HepG2 (cell line): ENCODE measurements around the gene SCAMP3. TPM values are rescaled to one million over a fixed set of nuclear protein-coding genes. Genes with fewer than 3 reads are reported as not detected.

Source experiments
- ATAC-seq: fragments of 200-7000 bp; cut with Tn5 transposase; 3 replicates; pipeline ENCODE4 v1.9.1; 2020; ENCODE audit warnings: mild to moderate bottlenecking, moderate library complexity
- BruUV-seq: library from RNA; stranded (reverse); fragments of 400-500 nt; replicated peaks from 2 replicates; lab custom pipeline; 2021; lab: Mats Ljungman, UMichigan
- CTCF ChIA-PET: fragments of 300-600 bp; formaldehyde crosslinking; extraction: SDS; loops from one replicate; lab custom pipeline; 2021; ENCODE audit warnings: low total read pairs, inconsistent platforms, low intra/inter-chr PET ratio; lab: Yijun Ruan, JAX
- POLR2A ChIA-PET: fragments of 350-600 bp; sonication (Branson Sonifier 250); formaldehyde crosslinking; loops from one replicate; lab custom pipeline; 2020; ENCODE audit warnings: antibody characterized with exemption, inconsistent platforms; lab: Yijun Ruan, JAX
- DNase-seq: peaks from one replicate; pipeline ENCODE4 v3.0.0-alpha.2; 2015; ENCODE audit warnings: low spot score
- FAIRE-seq: peaks from 3 replicates; lab custom pipeline; 2011; peaks lifted over from hg19 to GRCh38; lab: Jason Lieb, UNC
- H2AFZ ChIP-seq: one replicate; pipeline ENCODE4 v1.6.1; 2011; ENCODE audit warnings: low read length, inconsistent platforms
- H3K27ac ChIP-seq: fragments of 300-600 bp; 3 replicates; pipeline ENCODE4 v1.8.0; 2011; ENCODE audit warnings: mixed run types, mild to moderate bottlenecking, mixed read lengths, low read length, inconsistent platforms; ENCODE audit not compliant: insufficient read depth; ENCODE audit errors: extremely low read length
- H3K27me3 ChIP-seq, 2 experiments: fragments of 200-600 bp in 1 of 2; 2 replicates in 1 of 2; 3 replicates in 1 of 2; pipeline versions ENCODE4 v1.6.0 to v1.8.0; 2011; ENCODE audit warnings: low read length in 2 of 2, mild to moderate bottlenecking in 2 of 2, moderate library complexity in 2 of 2, inconsistent platforms in 1 of 2; ENCODE audit not compliant: insufficient read depth in 2 of 2, control insufficient read depth in 1 of 2
- H3K36me3 ChIP-seq, 2 experiments: fragments of 200-600 bp in 1 of 2; replicated peaks in 1 of 2; 2 replicates in 1 of 2; 3 replicates in 1 of 2; pipeline versions ENCODE4 v1.5.1 to v1.8.0; 2011; ENCODE audit warnings: low read length in 2 of 2, inconsistent platforms in 1 of 2; ENCODE audit not compliant: insufficient read depth in 2 of 2, control insufficient read depth in 1 of 2
- H3K4me1 ChIP-seq: 2 replicates; pipeline ENCODE4 v1.5.1; 2012; ENCODE audit warnings: low read length, inconsistent platforms; ENCODE audit not compliant: insufficient read depth
- H3K4me2 ChIP-seq: 2 replicates; pipeline ENCODE4 v1.6.0; 2011; ENCODE audit warnings: low read depth, low read length, inconsistent platforms
- H3K4me3 ChIP-seq, 3 experiments: fragments of 200-600 bp in 1 of 3; sonication (generic), shearing (Covaris generic) in 1 of 3; replicated peaks in 1 of 3; 2 replicates each; pipeline ENCODE4 v1.5.1; 2011 to 2016; ENCODE audit warnings: low read length in 3 of 3, inconsistent platforms in 2 of 3, low read depth in 2 of 3, mild to moderate bottlenecking in 2 of 3, control low read depth in 1 of 3, mixed read lengths in 1 of 3; ENCODE audit not compliant: insufficient read depth in 1 of 3
- H3K79me2 ChIP-seq: one replicate; pipeline ENCODE4 v1.6.1; 2011; ENCODE audit warnings: low read length, inconsistent platforms; ENCODE audit not compliant: insufficient read depth
- H3K9ac ChIP-seq: 2 replicates; pipeline ENCODE4 v1.6.0; 2011; ENCODE audit warnings: mild to moderate bottlenecking, low read depth, low read length, inconsistent platforms; ENCODE audit not compliant: insufficient read depth
- H3K9me3 ChIP-seq: 2 replicates; pipeline ENCODE4 v1.5.1; 2012; ENCODE audit warnings: mild to moderate bottlenecking, low read length
- H4K20me1 ChIP-seq: 2 replicates; pipeline ENCODE4 v1.6.0; 2011; ENCODE audit warnings: inconsistent platforms, mild to moderate bottlenecking, low read length, moderate library complexity; ENCODE audit not compliant: insufficient read depth
- BORCS8-MEF2B ChIP-seq: sonication (generic); formaldehyde crosslinking; IDR thresholded peaks from 2 replicates; pipeline ENCODE4 v1.8.0; 2022; ENCODE audit warnings: mild to moderate bottlenecking, missing genetic modification reagents
- FOXA3 ChIP-seq: IDR thresholded peaks from 2 replicates; pipeline ENCODE4 v1.6.1; 2016; ENCODE audit warnings: missing genetic modification reagents, missing compliant biosample characterization
- FOXK1 ChIP-seq: sonication (generic); formaldehyde crosslinking; IDR thresholded peaks from 2 replicates; pipeline ENCODE4 v1.4.0; 2020; ENCODE audit warnings: low read depth, missing genetic modification reagents, borderline replicate concordance
- HDAC6 ChIP-seq: fragments of 200-600 bp; sonication (generic); IDR thresholded peaks from 2 replicates; pipeline ENCODE4 v1.7.0; 2017; ENCODE audit warnings: mild to moderate bottlenecking, antibody characterized with exemption, low read length, low read depth
- KLF11 ChIP-seq: IDR thresholded peaks from 2 replicates; pipeline ENCODE4 v1.6.1; 2016; ENCODE audit warnings: missing compliant biosample characterization
- MED8 ChIP-seq: sonication (generic); formaldehyde crosslinking; IDR thresholded peaks from 2 replicates; pipeline ENCODE4 v1.8.1; 2023; ENCODE audit warnings: mild to moderate bottlenecking, missing genetic modification reagents; ENCODE audit not compliant: insufficient replicate concordance
- MIER3 ChIP-seq: IDR thresholded peaks from 2 replicates; pipeline ENCODE4 v1.6.1; 2016; ENCODE audit warnings: missing compliant biosample characterization, borderline replicate concordance
- STAG1 ChIP-seq: sonication (generic); formaldehyde crosslinking; IDR thresholded peaks from 2 replicates; pipeline ENCODE4 v1.4.0; 2020; ENCODE audit warnings: missing genetic modification reagents
- TGIF2 ChIP-seq: IDR thresholded peaks from 2 replicates; pipeline ENCODE4 v1.6.1; 2016; ENCODE audit warnings: control low read depth, missing compliant biosample characterization
- WIZ ChIP-seq: sonication (generic); formaldehyde crosslinking; IDR thresholded peaks from 2 replicates; pipeline ENCODE4 v1.5.1; 2020; ENCODE audit warnings: mild to moderate bottlenecking, missing genetic modification reagents
- ZEB1 ChIP-seq: IDR thresholded peaks from 2 replicates; pipeline ENCODE4 v1.6.1; 2012; ENCODE audit warnings: mild to moderate bottlenecking, low read depth, inconsistent platforms; ENCODE audit not compliant: insufficient replicate concordance
- ZMAT3 ChIP-seq: sonication (generic); formaldehyde crosslinking; conservative IDR thresholded peaks from 2 replicates; pipeline ENCODE4 v1.7.0; 2021; ENCODE audit warnings: missing genetic modification reagents
- WGBS: methylation state at CpG from one replicate; pipeline ENCODE4 v1.1.6; 2017; ENCODE audit warnings: low lambda C conversion rate; 5-methylcytosine and 5-hydroxymethylcytosine counted together
- in situ Hi-C: cut with HindIII; loops from 2 replicates; pipeline ENCODE4 v1.10.0; 2017; ENCODE audit warnings: low pct_unique_long_range_greater_than_20kb; ENCODE audit not compliant: extremely low pct_ligation_motif_present
- intact Hi-C: fragments of 100-400 bp; cut with micrococcal nuclease; formaldehyde crosslinking; loops from one replicate; pipeline ENCODE4 v1.10.0; 2022; ENCODE audit not compliant: unreplicated experiment
- polyA plus RNA-seq, 8 experiments: library from polyadenylated mRNA; depleted of rRNA in 3 of 8; stranded (reverse) in 7 of 8; unstranded in 1 of 8; fragments of >200 nt; fragmentation: Illumina TruSeq in 4 of 8; extraction: Trizol in 4 of 8; gene quantifications; 2 replicates each; pipeline versions ENCODE4 v1.2.1 to v1.2.3, GENCODE V29; 2011 to 2016; ENCODE audit warnings: low read depth in 4 of 8, missing spikeins in 1 of 8, mixed read lengths in 1 of 8; ENCODE audit not compliant: insufficient read depth in 1 of 8
- total RNA-seq, 5 experiments: library from RNA; depleted of rRNA; stranded (reverse); fragments of >200 nt; fragmentation: Illumina TruSeq; extraction: Trizol; gene quantifications; 2 replicates each; pipeline ENCODE4 v1.2.3, GENCODE V29; 2016; ENCODE audit warnings: low read depth in 1 of 5
- TF ChIP-seq, protein P1 (sequence below): sonication (generic); IDR thresholded peaks from 2 replicates; pipeline ENCODE4 v1.6.1; 2016; ENCODE audit warnings: low read depth, borderline replicate concordance
- TF ChIP-seq, protein P2 (sequence below): sonication (generic); formaldehyde crosslinking; IDR thresholded peaks from 2 replicates; pipeline ENCODE4 v1.4.0; 2020; ENCODE audit warnings: missing genetic modification reagents, borderline replicate concordance
- TF ChIP-seq, protein P3 (sequence below): sonication (generic); formaldehyde crosslinking; IDR thresholded peaks from 2 replicates; pipeline ENCODE4 v1.8.1; 2022; ENCODE audit warnings: low read depth, mild to moderate bottlenecking, missing genetic modification reagents

The SCAMP3 gene
- total and polyA plus RNA-seq, 2 of the 13 experiments (the other 11 are each of a cell fraction or from before 2014, with no cell fraction given) = 46.8 to 83.3 TPM

DNA sequence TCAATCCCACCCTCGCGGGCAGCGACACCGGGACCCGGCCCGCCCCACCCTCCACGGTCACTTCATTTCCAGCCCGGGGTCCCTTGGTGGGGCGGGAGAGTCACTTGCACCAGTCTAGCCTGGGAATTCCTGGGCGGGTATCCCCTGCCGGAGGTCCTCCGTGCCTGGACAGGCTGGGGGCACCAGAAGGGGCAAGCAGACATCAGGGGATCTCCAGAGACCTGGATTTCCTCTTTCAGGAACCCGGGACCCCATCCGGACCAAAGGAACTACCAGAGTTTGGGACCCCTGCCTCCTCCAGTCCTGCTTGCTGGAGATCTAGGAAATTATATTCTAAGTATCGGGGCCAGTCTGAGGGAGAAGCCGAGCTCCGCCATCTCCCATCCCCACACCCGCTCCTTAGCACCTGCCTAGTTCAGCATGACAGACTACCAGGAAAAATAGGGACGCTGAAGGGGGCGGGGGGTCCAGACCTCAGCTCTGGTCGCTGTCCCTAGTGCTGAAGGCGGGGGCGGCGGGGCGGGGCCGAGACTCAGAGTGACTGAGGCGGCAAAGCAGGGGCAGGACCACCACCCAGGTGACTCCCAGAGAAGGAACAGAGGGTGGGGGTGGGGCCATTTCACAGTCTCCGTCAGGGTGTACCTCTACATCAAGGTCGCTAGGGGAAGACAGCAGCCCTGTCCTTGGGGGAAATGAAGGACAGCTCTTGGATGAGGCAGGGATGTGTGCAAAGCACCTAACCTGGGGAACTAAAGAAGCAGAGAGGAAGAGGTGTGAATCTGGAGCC, 15.9 kb upstream of the SCAMP3 start:
- Histone ChIP-seq H3K4me3 (peak overlapping the region; percentile 87 to 97 (median 95)), H3K27ac (peak overlapping the region; percentile 38), H4K20me1 (no peaks in the 10 kb centered on the region), H3K36me3 (no peaks in the 10 kb centered on the region; a peak in 1 of 5 replicates), H3K9me3 (no peaks in the 10 kb centered on the region), H3K4me1 (peaks cover 42% of the 10 kb centered on the region), H2AFZ (no peak overlapping the region), H3K27me3 (no peaks in the 10 kb centered on the region; a peak in 1 of 5 replicates), H3K4me2 (peak overlapping the region; percentile 95), H3K9ac (peak overlapping the region; percentile 68), H3K79me2 (no peaks in the 10 kb centered on the region)
- FAIRE-seq (no peak), DNase-seq (peak; percentile 51), ATAC-seq (peak; percentile 36)
- ChIA-PET POLR2A (interaction anchor here (0.7 to 1.4 kb wide), 5 partner anchors 22 to 45 kb away, joined by 3 to 6 read pairs (median 3); no protein-coding TSS in a partner anchor), CTCF (interaction anchor here (2.1 to 2.4 kb wide), 2 partner anchors 30 to 46 kb away, joined by 21 to 35 read pairs; partner anchors contain the start of gene FDPS)
- 2% methylated on average over 16 of the region's 29 CpGs for WGBS
- intact Hi-C loops (loop anchor here (1.0 to 5.0 kb wide), 2 partner anchors 30 to 44 kb away; partner anchors contain the start of genes FDPS and RUSC1), in situ Hi-C loops (loop anchor here (5.0 kb wide), 1 partner anchor 39 kb away; no protein-coding TSS in a partner anchor)
- BruUV-seq = no TSS peak
- TF ChIP-seq FOXA3 (CRISPR knock-in tag) (0 out of 2 replicates have a peak, but pooled peaks have one; percentile 19), HDAC6 (no peak), KLF11 (CRISPR knock-in tag) (no peak), ZEB1 (no peak), WIZ (CRISPR knock-in tag) (0 out of 2 replicates have a peak, but pooled peaks have one; percentile 55), STAG1 (peak; percentile 40), MIER3 (CRISPR knock-in tag) (no peak; the same call in 1 of the 2 replicates), ZMAT3 (CRISPR knock-in tag) (0 out of 2 replicates have a peak, but pooled peaks have one; percentile 31), MED8 (no peak), BORCS8-MEF2B (CRISPR knock-in tag) (peak; percentile 73), FOXK1 (CRISPR knock-in tag) (no peak), TGIF2 (CRISPR knock-in tag) (peak; percentile 70)
- TF ChIP-seq, protein P1, sequence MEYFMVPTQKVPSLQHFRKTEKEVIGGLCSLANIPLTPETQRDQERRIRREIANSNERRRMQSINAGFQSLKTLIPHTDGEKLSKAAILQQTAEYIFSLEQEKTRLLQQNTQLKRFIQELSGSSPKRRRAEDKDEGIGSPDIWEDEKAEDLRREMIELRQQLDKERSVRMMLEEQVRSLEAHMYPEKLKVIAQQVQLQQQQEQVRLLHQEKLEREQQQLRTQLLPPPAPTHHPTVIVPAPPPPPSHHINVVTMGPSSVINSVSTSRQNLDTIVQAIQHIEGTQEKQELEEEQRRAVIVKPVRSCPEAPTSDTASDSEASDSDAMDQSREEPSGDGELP = peak; percentile 28; the same call in 1 of the 2 replicates
- TF ChIP-seq, protein P2, sequence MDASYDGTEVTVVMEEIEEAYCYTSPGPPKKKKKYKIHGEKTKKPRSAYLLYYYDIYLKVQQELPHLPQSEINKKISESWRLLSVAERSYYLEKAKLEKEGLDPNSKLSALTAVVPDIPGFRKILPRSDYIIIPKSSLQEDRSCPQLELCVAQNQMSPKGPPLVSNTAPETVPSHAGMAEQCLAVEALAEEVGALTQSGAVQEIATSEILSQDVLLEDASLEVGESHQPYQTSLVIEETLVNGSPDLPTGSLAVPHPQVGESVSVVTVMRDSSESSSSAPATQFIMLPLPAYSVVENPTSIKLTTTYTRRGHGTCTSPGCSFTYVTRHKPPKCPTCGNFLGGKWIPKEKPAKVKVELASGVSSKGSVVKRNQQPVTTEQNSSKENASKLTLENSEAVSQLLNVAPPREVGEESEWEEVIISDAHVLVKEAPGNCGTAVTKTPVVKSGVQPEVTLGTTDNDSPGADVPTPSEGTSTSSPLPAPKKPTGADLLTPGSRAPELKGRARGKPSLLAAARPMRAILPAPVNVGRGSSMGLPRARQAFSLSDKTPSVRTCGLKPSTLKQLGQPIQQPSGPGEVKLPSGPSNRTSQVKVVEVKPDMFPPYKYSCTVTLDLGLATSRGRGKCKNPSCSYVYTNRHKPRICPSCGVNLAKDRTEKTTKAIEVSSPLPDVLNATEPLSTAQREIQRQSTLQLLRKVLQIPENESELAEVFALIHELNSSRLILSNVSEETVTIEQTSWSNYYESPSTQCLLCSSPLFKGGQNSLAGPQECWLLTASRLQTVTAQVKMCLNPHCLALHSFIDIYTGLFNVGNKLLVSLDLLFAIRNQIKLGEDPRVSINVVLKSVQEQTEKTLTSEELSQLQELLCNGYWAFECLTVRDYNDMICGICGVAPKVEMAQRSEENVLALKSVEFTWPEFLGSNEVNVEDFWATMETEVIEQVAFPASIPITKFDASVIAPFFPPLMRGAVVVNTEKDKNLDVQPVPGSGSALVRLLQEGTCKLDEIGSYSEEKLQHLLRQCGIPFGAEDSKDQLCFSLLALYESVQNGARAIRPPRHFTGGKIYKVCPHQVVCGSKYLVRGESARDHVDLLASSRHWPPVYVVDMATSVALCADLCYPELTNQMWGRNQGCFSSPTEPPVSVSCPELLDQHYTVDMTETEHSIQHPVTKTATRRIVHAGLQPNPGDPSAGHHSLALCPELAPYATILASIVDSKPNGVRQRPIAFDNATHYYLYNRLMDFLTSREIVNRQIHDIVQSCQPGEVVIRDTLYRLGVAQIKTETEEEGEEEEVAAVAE (CRISPR knock-in tag) = no peak
- TF ChIP-seq, protein P3, sequence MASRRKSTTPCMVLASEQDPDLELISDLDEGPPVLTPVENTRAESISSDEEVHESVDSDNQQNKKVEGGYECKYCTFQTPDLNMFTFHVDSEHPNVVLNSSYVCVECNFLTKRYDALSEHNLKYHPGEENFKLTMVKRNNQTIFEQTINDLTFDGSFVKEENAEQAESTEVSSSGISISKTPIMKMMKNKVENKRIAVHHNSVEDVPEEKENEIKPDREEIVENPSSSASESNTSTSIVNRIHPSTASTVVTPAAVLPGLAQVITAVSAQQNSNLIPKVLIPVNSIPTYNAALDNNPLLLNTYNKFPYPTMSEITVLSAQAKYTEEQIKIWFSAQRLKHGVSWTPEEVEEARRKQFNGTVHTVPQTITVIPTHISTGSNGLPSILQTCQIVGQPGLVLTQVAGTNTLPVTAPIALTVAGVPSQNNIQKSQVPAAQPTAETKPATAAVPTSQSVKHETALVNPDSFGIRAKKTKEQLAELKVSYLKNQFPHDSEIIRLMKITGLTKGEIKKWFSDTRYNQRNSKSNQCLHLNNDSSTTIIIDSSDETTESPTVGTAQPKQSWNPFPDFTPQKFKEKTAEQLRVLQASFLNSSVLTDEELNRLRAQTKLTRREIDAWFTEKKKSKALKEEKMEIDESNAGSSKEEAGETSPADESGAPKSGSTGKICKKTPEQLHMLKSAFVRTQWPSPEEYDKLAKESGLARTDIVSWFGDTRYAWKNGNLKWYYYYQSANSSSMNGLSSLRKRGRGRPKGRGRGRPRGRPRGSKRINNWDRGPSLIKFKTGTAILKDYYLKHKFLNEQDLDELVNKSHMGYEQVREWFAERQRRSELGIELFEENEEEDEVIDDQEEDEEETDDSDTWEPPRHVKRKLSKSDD (CRISPR knock-in tag) = no peak
